ENCODE results near the gene DNAH14. TPM values are rescaled to one million over a fixed set of nuclear protein-coding genes. Genes with fewer than 3 reads are reported as not detected.

DNAH14 gene
- total and polyA plus RNA-seq, 9 of the 15 experiments (the other 6 are each of a cell fraction or from before 2014, with no cell fraction given), result 58.4 to 142 (median 98.4) TPM

DNA sequence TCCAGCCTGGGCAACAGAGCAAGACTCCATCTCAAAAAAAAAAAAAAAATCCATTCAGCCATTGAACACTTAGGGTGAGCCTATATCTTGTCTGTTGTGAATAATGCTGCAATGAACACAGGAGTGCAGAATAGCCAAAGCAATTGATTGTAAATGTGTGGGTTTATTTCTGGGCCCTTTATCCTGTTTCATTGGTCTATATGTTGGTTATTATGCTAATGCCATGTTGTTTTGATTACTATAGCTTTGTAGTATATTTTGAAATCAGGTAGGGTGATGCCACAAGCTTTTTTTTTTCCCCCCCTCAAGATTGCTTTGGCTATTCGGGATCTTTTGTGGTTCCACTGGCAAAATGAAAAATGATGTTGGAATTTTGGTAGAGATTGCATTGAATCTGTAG is 330.8 kb downstream of the DNAH14 start:
- no peaks in the 10 kb centered on the region for H3K79me2 ChIP-seq (ENCODE audit: control insufficient read depth, insufficient read depth, low read length)
- TF ChIP-seq RBM25 (IDR thresholded peaks at IDR 0.05; ENCODE audit: low read depth, low read length, severe bottlenecking) (peak; percentile 68), GTF2A2 (tag; IDR thresholded peaks at IDR 0.05) (no peak)
- TF ChIP-seq, protein P1, sequence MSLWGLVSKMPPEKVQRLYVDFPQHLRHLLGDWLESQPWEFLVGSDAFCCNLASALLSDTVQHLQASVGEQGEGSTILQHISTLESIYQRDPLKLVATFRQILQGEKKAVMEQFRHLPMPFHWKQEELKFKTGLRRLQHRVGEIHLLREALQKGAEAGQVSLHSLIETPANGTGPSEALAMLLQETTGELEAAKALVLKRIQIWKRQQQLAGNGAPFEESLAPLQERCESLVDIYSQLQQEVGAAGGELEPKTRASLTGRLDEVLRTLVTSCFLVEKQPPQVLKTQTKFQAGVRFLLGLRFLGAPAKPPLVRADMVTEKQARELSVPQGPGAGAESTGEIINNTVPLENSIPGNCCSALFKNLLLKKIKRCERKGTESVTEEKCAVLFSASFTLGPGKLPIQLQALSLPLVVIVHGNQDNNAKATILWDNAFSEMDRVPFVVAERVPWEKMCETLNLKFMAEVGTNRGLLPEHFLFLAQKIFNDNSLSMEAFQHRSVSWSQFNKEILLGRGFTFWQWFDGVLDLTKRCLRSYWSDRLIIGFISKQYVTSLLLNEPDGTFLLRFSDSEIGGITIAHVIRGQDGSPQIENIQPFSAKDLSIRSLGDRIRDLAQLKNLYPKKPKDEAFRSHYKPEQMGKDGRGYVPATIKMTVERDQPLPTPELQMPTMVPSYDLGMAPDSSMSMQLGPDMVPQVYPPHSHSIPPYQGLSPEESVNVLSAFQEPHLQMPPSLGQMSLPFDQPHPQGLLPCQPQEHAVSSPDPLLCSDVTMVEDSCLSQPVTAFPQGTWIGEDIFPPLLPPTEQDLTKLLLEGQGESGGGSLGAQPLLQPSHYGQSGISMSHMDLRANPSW (CRISPR knock-in tag; IDR thresholded peaks at IDR 0.05), result no peak
- ATAC-seq (no peak), FAIRE-seq (no peak), DNase-seq (ENCODE audit: extremely low read depth in 1 of 4, low spot score in 3 of 4) (no peak)
- BruUV-seq (replicated peaks), result no TSS peak
- no peak overlapping the region for H3K27ac ChIP-seq (ENCODE audit: extremely low read depth, low read depth, low read length)
- no peak overlapping the region for H3K4me3 ChIP-seq
- H3K27me3 ChIP-seq (ENCODE audit: control insufficient read depth in 2 of 2, insufficient read depth in 2 of 2, low read length in 2 of 2), result no peaks in the 10 kb centered on the region
- WGBS (ENCODE audit: insufficient coverage, low coverage, missing lambda C conversion rate), result 0% methylated on average over 1 of the region's 1 CpG
- no peaks in the 10 kb centered on the region for H4K20me1 ChIP-seq (replicated peaks; ENCODE audit: control insufficient read depth, insufficient read depth, low read length)
- no peak overlapping the region for H3K9ac ChIP-seq (ENCODE audit: insufficient read depth in 1 of 2, low read depth in 2 of 2, low read length in 2 of 2)
- H2AFZ ChIP-seq (ENCODE audit: low read depth, low read length), result no peak overlapping the region
- in situ Hi-C loops (cut with MboI), result no loop called here
- POLR2A ChIA-PET, result no interaction called here
- H3K9me1 ChIP-seq (ENCODE audit: control insufficient read depth, insufficient read depth, low read length), result no peaks in the 10 kb centered on the region
- CTCF ChIA-PET (ENCODE audit: low intra/inter-chr PET ratio), result no interaction called here
- no peaks in the 10 kb centered on the region for H3K4me1 ChIP-seq (replicated peaks in 1 of 2; ENCODE audit: control insufficient read depth in 2 of 2, insufficient read depth in 2 of 2, low read length in 2 of 2)
- no peaks in the 10 kb centered on the region for H3K9me3 ChIP-seq (replicated peaks; ENCODE audit: control insufficient read depth, insufficient read depth, low read depth, low read length)
- intact Hi-C loops (cut with micrococcal nuclease), result no loop called here
- no peak overlapping the region for H3K4me2 ChIP-seq (ENCODE audit: insufficient read depth, low read length)
- H3K36me3 ChIP-seq (ENCODE audit: control insufficient read depth, insufficient read depth, low read length), result no peaks in the 10 kb centered on the region

DNA sequence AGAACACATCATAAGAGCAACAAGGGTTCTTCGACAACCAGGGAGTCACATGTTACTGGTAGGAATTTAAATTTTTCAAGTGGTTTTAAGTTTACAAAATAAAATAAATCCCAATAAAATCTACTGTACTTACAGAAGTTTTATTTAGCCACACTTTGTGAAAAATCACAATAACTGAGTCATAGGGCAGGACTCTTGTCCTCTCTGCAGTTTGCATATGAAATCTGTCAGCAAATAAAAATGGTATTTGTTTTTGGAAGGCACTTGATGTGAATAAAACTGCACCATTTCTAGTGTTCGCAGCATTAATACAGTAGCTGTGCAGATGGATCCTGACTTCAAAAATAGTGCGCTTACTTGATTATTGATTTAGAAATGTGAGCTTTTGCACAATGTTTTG is 348.0 kb downstream of the DNAH14 start:
- H4K20me1 ChIP-seq (replicated peaks; ENCODE audit: control insufficient read depth, insufficient read depth, low read length), result no peaks in the 10 kb centered on the region
- ChIA-PET CTCF (ENCODE audit: low intra/inter-chr PET ratio) (no interaction called here), POLR2A (interaction anchor here (0.5 to 1.0 kb wide), 2 partner anchors 27 to 428 kb away, joined by 3 read pairs; no protein-coding TSS in a partner anchor)
- no peak for TF ChIP-seq MTF1 (CRISPR knock-in tag; IDR thresholded peaks at IDR 0.05; ENCODE audit: borderline replicate concordance)
- TF ChIP-seq EWSR1 (IDR thresholded peaks at IDR 0.05; ENCODE audit: borderline replicate concordance, low read depth, partially characterized antibody), result no peak
- TF ChIP-seq ZBED1 (IDR thresholded peaks at IDR 0.05), result no peak
- TF ChIP-seq, protein P2, sequence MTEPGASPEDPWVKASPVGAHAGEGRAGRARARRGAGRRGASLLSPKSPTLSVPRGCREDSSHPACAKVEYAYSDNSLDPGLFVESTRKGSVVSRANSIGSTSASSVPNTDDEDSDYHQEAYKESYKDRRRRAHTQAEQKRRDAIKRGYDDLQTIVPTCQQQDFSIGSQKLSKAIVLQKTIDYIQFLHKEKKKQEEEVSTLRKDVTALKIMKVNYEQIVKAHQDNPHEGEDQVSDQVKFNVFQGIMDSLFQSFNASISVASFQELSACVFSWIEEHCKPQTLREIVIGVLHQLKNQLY (CRISPR knock-in tag; conservative IDR thresholded peaks at IDR 0.05), result no peak
- no peak for TF ChIP-seq TEAD4 (IDR thresholded peaks at IDR 0.05; ENCODE audit: low read length)
- TF ChIP-seq TEAD4 (CRISPR knock-in tag; IDR thresholded peaks at IDR 0.05; ENCODE audit: borderline replicate concordance), result no peak
- TF ChIP-seq ZNF384 (IDR thresholded peaks at IDR 0.05; ENCODE audit: low read depth, low read length), result no peak
- TF ChIP-seq, protein P3, sequence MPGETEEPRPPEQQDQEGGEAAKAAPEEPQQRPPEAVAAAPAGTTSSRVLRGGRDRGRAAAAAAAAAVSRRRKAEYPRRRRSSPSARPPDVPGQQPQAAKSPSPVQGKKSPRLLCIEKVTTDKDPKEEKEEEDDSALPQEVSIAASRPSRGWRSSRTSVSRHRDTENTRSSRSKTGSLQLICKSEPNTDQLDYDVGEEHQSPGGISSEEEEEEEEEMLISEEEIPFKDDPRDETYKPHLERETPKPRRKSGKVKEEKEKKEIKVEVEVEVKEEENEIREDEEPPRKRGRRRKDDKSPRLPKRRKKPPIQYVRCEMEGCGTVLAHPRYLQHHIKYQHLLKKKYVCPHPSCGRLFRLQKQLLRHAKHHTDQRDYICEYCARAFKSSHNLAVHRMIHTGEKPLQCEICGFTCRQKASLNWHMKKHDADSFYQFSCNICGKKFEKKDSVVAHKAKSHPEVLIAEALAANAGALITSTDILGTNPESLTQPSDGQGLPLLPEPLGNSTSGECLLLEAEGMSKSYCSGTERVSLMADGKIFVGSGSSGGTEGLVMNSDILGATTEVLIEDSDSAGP (CRISPR knock-in tag; IDR thresholded peaks at IDR 0.05), result no peak
- no peak for TF ChIP-seq SMARCA4 (IDR thresholded peaks at IDR 0.05)
- no peak for TF ChIP-seq MECOM (CRISPR knock-in tag; IDR thresholded peaks at IDR 0.05)

More for the DNA sequence above, 348.0 kb downstream of the DNAH14 start:
- 6% methylated on average over 3 of the region's 3 CpGs for WGBS (ENCODE audit: insufficient coverage, low coverage, missing lambda C conversion rate)
- Histone ChIP-seq H3K79me2 (ENCODE audit: control insufficient read depth, insufficient read depth, low read length) (no peaks in the 10 kb centered on the region), H3K27ac (ENCODE audit: extremely low read depth, low read depth, low read length) (no peak overlapping the region), H3K4me1 (replicated peaks in 1 of 2; ENCODE audit: control insufficient read depth in 2 of 2, insufficient read depth in 2 of 2, low read length in 2 of 2) (0 out of 5 replicates have a peak, but pooled peaks cover 0 to 3% of the 10 kb centered on the region in 2 experiments), H3K9me3 (replicated peaks; ENCODE audit: control insufficient read depth, insufficient read depth, low read depth, low read length) (no peaks in the 10 kb centered on the region), H3K4me2 (ENCODE audit: insufficient read depth, low read length) (no peak overlapping the region), H3K9me1 (ENCODE audit: control insufficient read depth, insufficient read depth, low read length) (no peaks in the 10 kb centered on the region), H2AFZ (ENCODE audit: low read depth, low read length) (no peak overlapping the region), H3K27me3 (ENCODE audit: control insufficient read depth in 2 of 2, insufficient read depth in 2 of 2, low read length in 2 of 2) (no peaks in the 10 kb centered on the region), H3K4me3 (no peak overlapping the region), H3K36me3 (ENCODE audit: control insufficient read depth, insufficient read depth, low read length) (no peaks in the 10 kb centered on the region), H3K9ac (ENCODE audit: insufficient read depth in 1 of 2, low read depth in 2 of 2, low read length in 2 of 2) (no peak overlapping the region)
- in situ Hi-C loops (cut with MboI), result no loop called here
- no peak for ATAC-seq
- no peak for DNase-seq (ENCODE audit: extremely low read depth in 1 of 4, low spot score in 3 of 4)
- no TSS peak for BruUV-seq (replicated peaks)
- intact Hi-C loops (cut with micrococcal nuclease), result no loop called here
- FAIRE-seq, result no peak

All from K562 (cell line).